HepG2 (cell line): ENCODE data around the gene LGALS1. TPM values are rescaled to one million over a fixed set of nuclear protein-coding genes. Genes with fewer than 3 reads are reported as not detected.

Source experiments
- ARID5B ChIP-seq: IDR thresholded peaks from 2 replicates; pipeline ENCODE4 v1.4.0; 2020; ENCODE audit warnings: mild to moderate bottlenecking, missing genetic modification reagents
- E2F1 ChIP-seq: sonication (generic); formaldehyde crosslinking; IDR thresholded peaks from 2 replicates; pipeline ENCODE4 v1.5.0; 2020; ENCODE audit warnings: missing genetic modification reagents
- GFI1 ChIP-seq: sonication (generic); formaldehyde crosslinking; IDR thresholded peaks from 2 replicates; pipeline ENCODE4 v1.5.0; 2020; ENCODE audit warnings: missing genetic modification reagents, mild to moderate bottlenecking, borderline replicate concordance
- GRHL1 ChIP-seq: sonication (generic); formaldehyde crosslinking; conservative IDR thresholded peaks from 2 replicates; pipeline ENCODE4 v1.8.0; 2022; ENCODE audit warnings: missing genetic modification reagents
- PATZ1 ChIP-seq: sonication (generic); formaldehyde crosslinking; IDR thresholded peaks from 2 replicates; pipeline ENCODE4 v1.4.0; 2020; ENCODE audit warnings: missing genetic modification reagents
- PHF21A ChIP-seq: sonication (generic); formaldehyde crosslinking; IDR thresholded peaks from 2 replicates; pipeline ENCODE4 v1.5.0; 2020; ENCODE audit warnings: mild to moderate bottlenecking, missing genetic modification reagents
- ZGPAT ChIP-seq: IDR thresholded peaks from 2 replicates; pipeline ENCODE4 v1.6.1; 2016; ENCODE audit warnings: mild to moderate bottlenecking
- ZNF160 ChIP-seq: sonication (generic); formaldehyde crosslinking; IDR thresholded peaks from 2 replicates; pipeline ENCODE4 v1.8.0; 2022; ENCODE audit warnings: mild to moderate bottlenecking, inconsistent platforms, missing genetic modification reagents
- ZNF235 ChIP-seq: sonication (generic); formaldehyde crosslinking; IDR thresholded peaks from 2 replicates; pipeline ENCODE4 v1.8.1; 2023; ENCODE audit warnings: mild to moderate bottlenecking, missing genetic modification reagents, borderline replicate concordance
- ZNF317 ChIP-seq: sonication (generic); formaldehyde crosslinking; IDR thresholded peaks from 2 replicates; pipeline ENCODE4 v1.5.0; 2020; ENCODE audit warnings: mild to moderate bottlenecking, missing genetic modification reagents
- ZNF430 ChIP-seq: sonication (generic); formaldehyde crosslinking; IDR thresholded peaks from 2 replicates; pipeline ENCODE4 v1.9.0; 2021; ENCODE audit warnings: mild to moderate bottlenecking, missing genetic modification reagents
- ZNF451 ChIP-seq: sonication (generic); formaldehyde crosslinking; IDR thresholded peaks from 2 replicates; pipeline ENCODE4 v1.5.0; 2020; ENCODE audit warnings: mild to moderate bottlenecking, missing genetic modification reagents
- ZNF761 ChIP-seq: sonication (generic); formaldehyde crosslinking; conservative IDR thresholded peaks from 2 replicates; pipeline ENCODE4 v1.4.0; 2020; ENCODE audit warnings: mild to moderate bottlenecking, missing genetic modification reagents
- ZNF766 ChIP-seq: sonication (generic); formaldehyde crosslinking; IDR thresholded peaks from 2 replicates; pipeline ENCODE4 v1.5.0; 2020; ENCODE audit warnings: missing genetic modification reagents, borderline replicate concordance
- ZNF883 ChIP-seq: sonication (generic); formaldehyde crosslinking; IDR thresholded peaks from 2 replicates; pipeline ENCODE4 v1.5.1; 2020; ENCODE audit warnings: mild to moderate bottlenecking, missing genetic modification reagents; ENCODE audit errors: not compliant biosample characterization
- polyA plus RNA-seq, 8 experiments: library from polyadenylated mRNA; depleted of rRNA in 3 of 8; stranded (reverse) in 7 of 8; unstranded in 1 of 8; fragments of >200 nt; fragmentation: Illumina TruSeq in 4 of 8; extraction: Trizol in 4 of 8; gene quantifications; 2 replicates each; pipeline versions ENCODE4 v1.2.1 to v1.2.3, GENCODE V29; 2011 to 2016; ENCODE audit warnings: low read depth in 4 of 8, missing spikeins in 1 of 8, mixed read lengths in 1 of 8; ENCODE audit not compliant: insufficient read depth in 1 of 8
- total RNA-seq, 5 experiments: library from RNA; depleted of rRNA; stranded (reverse); fragments of >200 nt; fragmentation: Illumina TruSeq; extraction: Trizol; gene quantifications; 2 replicates each; pipeline ENCODE4 v1.2.3, GENCODE V29; 2016; ENCODE audit warnings: low read depth in 1 of 5
- TF ChIP-seq, protein P1 (sequence below): sonication (generic); formaldehyde crosslinking; IDR thresholded peaks from 2 replicates; pipeline ENCODE4 v1.4.0; 2020; ENCODE audit warnings: missing genetic modification reagents

LGALS1 gene
- total and polyA plus RNA-seq, 2 of the 13 experiments (the other 11 are each of a cell fraction or from before 2014, with no cell fraction given), result 103 to 858 TPM

DNA sequence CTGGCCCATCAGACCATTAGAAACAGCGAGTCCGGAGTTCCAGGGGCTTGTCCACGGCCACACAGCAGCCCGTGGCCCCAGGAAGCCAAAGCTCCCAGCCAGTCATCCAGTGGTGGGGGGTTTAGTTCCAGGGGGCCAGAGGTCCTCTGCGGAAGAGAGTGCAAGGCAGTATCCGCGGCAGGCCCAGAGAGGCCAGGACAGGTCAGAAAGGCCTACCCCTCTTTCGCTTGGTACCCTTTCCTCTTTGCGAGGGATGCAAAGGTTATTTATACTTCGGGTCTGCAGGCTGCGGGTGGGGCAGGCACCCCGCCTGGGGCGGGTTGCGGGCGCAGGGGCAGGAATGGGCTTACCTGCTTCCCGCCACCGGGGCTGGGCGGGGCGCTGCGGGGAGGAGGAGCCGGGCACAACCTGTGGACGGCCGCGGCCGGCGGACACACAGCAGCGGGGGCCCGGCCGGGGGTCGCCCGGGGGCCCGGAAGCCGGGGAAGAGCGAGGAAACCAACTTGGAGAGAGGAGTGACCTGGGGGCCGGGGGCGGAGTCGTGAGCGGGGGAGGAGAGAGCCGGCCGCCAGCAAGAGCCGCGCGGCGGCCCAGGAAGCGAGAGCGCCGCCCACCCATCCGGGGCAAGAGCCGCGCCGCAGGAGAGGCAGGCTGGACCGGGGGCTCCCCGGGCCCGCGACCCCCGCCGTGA is 36.2 kb upstream of the LGALS1 start, which contains the start of gene SH3BP1 (continued):
- no peak for TF ChIP-seq GRHL1
- TF ChIP-seq E2F1, result peak; percentile 71
- 0 out of 2 replicates have a peak, but pooled peaks have one; percentile 53 for TF ChIP-seq ZNF761 (CRISPR knock-in tag)
- peak; percentile 39; the same call in 1 of the 2 replicates for TF ChIP-seq GFI1 (CRISPR knock-in tag)
- TF ChIP-seq ZNF451, result 0 out of 2 replicates have a peak, but pooled peaks have one; percentile 41
- TF ChIP-seq ZNF317 (CRISPR knock-in tag), result 0 out of 2 replicates have a peak, but pooled peaks have one; percentile 3
- peak; percentile 52 for TF ChIP-seq ZNF883 (CRISPR knock-in tag)
- TF ChIP-seq ZGPAT (CRISPR knock-in tag), result peak; percentile 22; the same call in 1 of the 2 replicates
- 0 out of 2 replicates have a peak, but pooled peaks have one; percentile 10 for TF ChIP-seq ZNF430 (CRISPR knock-in tag)
- TF ChIP-seq ZNF766 (CRISPR knock-in tag), result 0 out of 2 replicates have a peak, but pooled peaks have one; percentile 37
- TF ChIP-seq PATZ1 (CRISPR knock-in tag), result peak; percentile 91
- TF ChIP-seq ARID5B, result 0 out of 2 replicates have a peak, but pooled peaks have one; percentile 12
- TF ChIP-seq, protein P1, sequence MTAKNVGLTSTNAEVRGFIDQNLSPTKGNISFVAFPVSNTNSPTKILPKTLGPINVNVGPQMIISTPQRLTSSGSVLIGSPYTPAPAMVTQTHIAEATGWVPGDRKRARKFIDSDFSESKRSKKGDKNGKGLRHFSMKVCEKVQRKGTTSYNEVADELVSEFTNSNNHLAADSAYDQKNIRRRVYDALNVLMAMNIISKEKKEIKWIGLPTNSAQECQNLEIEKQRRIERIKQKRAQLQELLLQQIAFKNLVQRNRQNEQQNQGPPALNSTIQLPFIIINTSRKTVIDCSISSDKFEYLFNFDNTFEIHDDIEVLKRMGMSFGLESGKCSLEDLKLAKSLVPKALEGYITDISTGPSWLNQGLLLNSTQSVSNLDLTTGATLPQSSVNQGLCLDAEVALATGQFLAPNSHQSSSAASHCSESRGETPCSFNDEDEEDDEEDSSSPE (CRISPR knock-in tag), result peak; percentile 66; the same call in 1 of the 2 replicates
- TF ChIP-seq ZNF235 (CRISPR knock-in tag), result no peak
- TF ChIP-seq PHF21A (CRISPR knock-in tag), result peak; percentile 34; the same call in 1 of the 2 replicates
- TF ChIP-seq ZNF160, result no peak
